ENCODE results near the gene ZNF644. TPM values are rescaled to one million over a fixed set of nuclear protein-coding genes. Genes with fewer than 3 reads are reported as not detected.
"Not testable (repeated sequence)": the region's sequence is repeated elsewhere in the genome, so short reads cannot be mapped to it uniquely, and the experiment has no call there.

Gene ZNF644
- total RNA-seq, 1 donor from 2014 or later = 37.9 TPM

GRCh38 chr1:91045284-91045683 lies 23.4 kb upstream of the ZNF644 start:
- Mint-ChIP-seq H3K27ac (ENCODE audit: unreplicated experiment) (no peak overlapping the region), H3K36me3 (ENCODE audit: low read depth) (no peaks in the 10 kb centered on the region), H3K4me3 (ENCODE audit: unreplicated experiment) (no peak overlapping the region), H3K4me1 (ENCODE audit: low read depth) (no peaks in the 10 kb centered on the region), H3K9me3 (ENCODE audit: low read depth) (peaks cover 15% of the 10 kb centered on the region), H3K27me3 (ENCODE audit: low read depth) (peaks cover 7% of the 10 kb centered on the region)
- no peak for DNase-seq (ENCODE audit: low spot score)
- TF ChIP-seq CTCF (IDR thresholded peaks at IDR 0.05) = no peak

GRCh38 chr1:91044776-91045175 lies 22.9 kb upstream of the ZNF644 start:
- H3K36me3 Mint-ChIP-seq (ENCODE audit: low read depth); H3K4me3 Mint-ChIP-seq (ENCODE audit: unreplicated experiment); H3K4me1 Mint-ChIP-seq (ENCODE audit: low read depth); H3K27ac Mint-ChIP-seq (ENCODE audit: unreplicated experiment); DNase-seq (ENCODE audit: low spot score); H3K27me3 Mint-ChIP-seq (ENCODE audit: low read depth): not testable (repeated sequence)
- peaks cover 15% of the 10 kb centered on the region for H3K9me3 Mint-ChIP-seq (ENCODE audit: low read depth)

- not testable (repeated sequence) for H3K36me3 Mint-ChIP-seq (ENCODE audit: low read depth); DNase-seq (ENCODE audit: low spot score); H3K4me1 Mint-ChIP-seq (ENCODE audit: low read depth); H3K27ac Mint-ChIP-seq (ENCODE audit: unreplicated experiment); H3K4me3 Mint-ChIP-seq (ENCODE audit: unreplicated experiment); H3K27me3 Mint-ChIP-seq (ENCODE audit: low read depth)
- peaks cover 15% of the 10 kb centered on the region for H3K9me3 Mint-ChIP-seq (ENCODE audit: low read depth)
Observed at GRCh38 chr1:91042372-91042771, 20.5 kb upstream of the ZNF644 start.

- no peak for TF ChIP-seq CTCF (IDR thresholded peaks at IDR 0.05)
- no peak overlapping the region for H3K27ac Mint-ChIP-seq (ENCODE audit: unreplicated experiment)
- peaks cover 11% of the 10 kb centered on the region for H3K9me3 Mint-ChIP-seq (ENCODE audit: low read depth)
- H3K4me1 Mint-ChIP-seq (ENCODE audit: low read depth) = peaks cover 8% of the 10 kb centered on the region
- DNase-seq (ENCODE audit: low spot score) = no peak
- H3K4me3 Mint-ChIP-seq (ENCODE audit: unreplicated experiment) = no peak overlapping the region
- no peaks in the 10 kb centered on the region for H3K27me3 Mint-ChIP-seq (ENCODE audit: low read depth)
- H3K36me3 Mint-ChIP-seq (ENCODE audit: low read depth) = no peaks in the 10 kb centered on the region
Observed at GRCh38 chr1:91038582-91038981, 16.7 kb upstream of the ZNF644 start.

DNA sequence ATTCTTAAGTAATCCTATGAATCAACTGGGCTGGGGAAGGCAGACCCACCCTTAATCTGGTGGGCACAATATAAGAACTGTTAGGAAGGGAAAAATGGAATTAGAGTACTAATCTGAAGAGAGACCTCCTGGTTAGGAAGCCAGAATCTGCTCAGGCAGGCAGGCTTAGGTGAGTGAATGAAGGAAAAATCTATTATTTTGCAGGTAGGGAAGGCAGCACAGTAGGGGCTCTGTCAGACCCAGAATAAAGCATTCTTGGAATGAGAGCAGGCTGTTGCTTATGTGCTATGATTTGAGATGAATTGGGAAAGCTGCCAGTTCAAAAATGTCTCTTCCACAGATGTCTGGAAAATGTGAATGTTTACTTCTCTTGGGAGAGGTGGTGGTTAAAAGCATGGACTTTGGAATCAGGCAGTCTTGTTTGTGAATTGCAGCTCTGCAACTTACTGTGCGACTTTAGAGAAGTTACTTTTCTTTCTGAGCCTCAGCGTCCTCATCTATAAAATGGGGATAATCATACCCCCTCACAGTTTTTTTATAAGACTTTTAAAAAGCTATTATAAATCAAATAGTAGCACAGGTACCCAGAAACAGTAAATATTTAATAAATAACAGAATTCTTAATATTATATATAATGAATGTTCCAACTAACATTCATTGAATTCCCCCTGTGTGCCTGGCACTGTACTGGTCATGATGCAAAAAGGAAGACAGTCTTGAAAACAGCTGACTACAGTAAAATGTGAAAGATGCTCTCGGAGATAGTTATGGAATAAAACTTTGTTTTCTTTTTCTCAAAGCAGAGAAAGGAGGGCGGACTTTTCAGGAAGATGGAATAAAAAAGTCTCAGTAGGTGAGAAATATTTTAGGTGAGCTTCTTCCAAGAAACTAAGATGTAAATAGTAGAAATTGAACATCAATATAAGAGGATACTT lies 15.3 kb upstream of the ZNF644 start:
- no peak overlapping the region for H3K27ac Mint-ChIP-seq (ENCODE audit: unreplicated experiment)
- no peak for DNase-seq (ENCODE audit: low spot score)

DNA sequence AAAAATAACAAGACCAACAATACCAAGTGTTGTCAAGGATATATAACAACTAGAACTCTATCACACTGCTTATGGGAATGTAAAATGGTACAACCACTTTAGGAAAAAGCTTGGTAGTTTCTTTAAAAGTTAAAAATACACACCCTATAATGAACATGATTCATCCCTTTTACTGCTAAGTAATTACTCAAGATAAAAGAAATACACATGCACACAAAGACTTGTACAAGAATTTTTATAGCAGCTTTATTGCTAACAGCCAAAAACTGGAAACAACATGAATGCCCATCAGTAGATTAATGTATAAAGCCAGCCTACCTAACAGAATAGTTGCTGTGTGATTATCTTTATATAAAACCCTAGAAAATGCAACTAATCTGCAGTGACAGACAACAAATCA lies 10.5 kb upstream of the ZNF644 start:
- DNase-seq (ENCODE audit: low spot score) = no peak
- Mint-ChIP-seq H3K4me3 (ENCODE audit: unreplicated experiment) (no peak overlapping the region), H3K4me1 (ENCODE audit: low read depth) (peaks cover 8% of the 10 kb centered on the region), H3K36me3 (ENCODE audit: low read depth) (no peaks in the 10 kb centered on the region), H3K9me3 (ENCODE audit: low read depth) (no peaks in the 10 kb centered on the region), H3K27ac (ENCODE audit: unreplicated experiment) (no peak overlapping the region), H3K27me3 (ENCODE audit: low read depth) (peaks cover 21% of the 10 kb centered on the region)
- TF ChIP-seq CTCF (IDR thresholded peaks at IDR 0.05) = no peak

More for the DNA sequence above, 15.3 kb upstream of the ZNF644 start:
- Mint-ChIP-seq H3K27me3 (ENCODE audit: low read depth) (peaks cover 12% of the 10 kb centered on the region), H3K4me3 (ENCODE audit: unreplicated experiment) (no peak overlapping the region), H3K4me1 (ENCODE audit: low read depth) (peaks cover 8% of the 10 kb centered on the region), H3K9me3 (ENCODE audit: low read depth) (peaks cover 7% of the 10 kb centered on the region), H3K36me3 (ENCODE audit: low read depth) (no peaks in the 10 kb centered on the region)
- TF ChIP-seq CTCF (IDR thresholded peaks at IDR 0.05) = no peak

All from chondrocyte (in vitro differentiated cells).